Jurkat, Clone E6-1 (cell line): ENCODE results near the gene ULK4.

Source experiments
- DNase-seq: peaks from one replicate; pipeline ENCODE4 v3.0.0-alpha.2; 2011; ENCODE audit warnings: low read depth, low spot score
- H3K4me3 ChIP-seq: 2 replicates; pipeline ENCODE4 v1.5.1; 2011; ENCODE audit warnings: mild to moderate bottlenecking, low read length, control low read depth, moderate library complexity

ULK4 gene

GRCh38 chr3:41963823-41964222 lies 1.9 kb upstream of the ULK4 start:
- H3K4me3 ChIP-seq, result no peak overlapping the region
- no peak for DNase-seq

- DNase-seq, result peak; percentile 16
- peak overlapping the region; percentile 87 for H3K4me3 ChIP-seq
Observed at GRCh38 chr3:41960826-41961750, 815 bp downstream of the ULK4 start.

- no peak for DNase-seq
- H3K4me3 ChIP-seq, result no peak overlapping the region
Observed at GRCh38 chr3:41956574-41956973, 5.3 kb downstream of the ULK4 start.

GRCh38 chr3:41955192-41955591 lies 6.7 kb downstream of the ULK4 start:
- DNase-seq, result no peak
- H3K4me3 ChIP-seq, result no peak overlapping the region

GRCh38 chr3:41943311-41943843 lies 18.5 kb downstream of the ULK4 start:
- no peak overlapping the region for H3K4me3 ChIP-seq

GRCh38 chr3:41940393-41940792 lies 21.5 kb downstream of the ULK4 start:
- DNase-seq, result no peak
- no peak overlapping the region for H3K4me3 ChIP-seq

More at GRCh38 chr3:41943311-41943843, 18.5 kb downstream of the ULK4 start:
- no peak for DNase-seq

GRCh38 chr3:41936384-41936783 lies 25.5 kb downstream of the ULK4 start:
- H3K4me3 ChIP-seq, result no peak overlapping the region
- no peak for DNase-seq

GRCh38 chr3:41933154-41933676 lies 28.7 kb downstream of the ULK4 start:
- H3K4me3 ChIP-seq, result no peak overlapping the region
- no peak for DNase-seq

- H3K4me3 ChIP-seq, result no peak overlapping the region
- DNase-seq, result no peak
Observed at GRCh38 chr3:41932464-41932863, 29.4 kb downstream of the ULK4 start.

- no peak overlapping the region for H3K4me3 ChIP-seq
- no peak for DNase-seq
Observed at GRCh38 chr3:41920406-41920965, 41.4 kb downstream of the ULK4 start.

GRCh38 chr3:41915353-41915752 lies 46.5 kb downstream of the ULK4 start:
- no peak for DNase-seq
- H3K4me3 ChIP-seq, result no peak overlapping the region

GRCh38 chr3:41912280-41912679 lies 49.6 kb downstream of the ULK4 start:
- no peak overlapping the region for H3K4me3 ChIP-seq
- no peak for DNase-seq

GRCh38 chr3:41907330-41908073 lies 54.4 kb downstream of the ULK4 start:
- H3K4me3 ChIP-seq, result no peak overlapping the region
- DNase-seq, result no peak

GRCh38 chr3:41900265-41900664 lies 61.6 kb downstream of the ULK4 start:
- DNase-seq, result no peak
- H3K4me3 ChIP-seq, result no peak overlapping the region

GRCh38 chr3:41898631-41899030 lies 63.3 kb downstream of the ULK4 start:
- no peak for DNase-seq
- no peak overlapping the region for H3K4me3 ChIP-seq

- H3K4me3 ChIP-seq, result no peak overlapping the region
- DNase-seq, result peak; percentile 8
Observed at GRCh38 chr3:41893977-41894376, 67.9 kb downstream of the ULK4 start.

- H3K4me3 ChIP-seq, result no peak overlapping the region
- no peak for DNase-seq
Observed at GRCh38 chr3:41888368-41889076, 73.4 kb downstream of the ULK4 start.

- no peak for DNase-seq
- H3K4me3 ChIP-seq, result no peak overlapping the region
Observed at GRCh38 chr3:41882956-41883355, 78.9 kb downstream of the ULK4 start.

- peak; percentile 31 for DNase-seq
- no peak overlapping the region for H3K4me3 ChIP-seq
Observed at GRCh38 chr3:41881233-41881821, 80.6 kb downstream of the ULK4 start.
